ENCODE results near the gene RFT1.

- TF ChIP-seq CTCF (IDR thresholded peaks at IDR 0.05; ENCODE audit: insufficient read depth, low read length, poor library complexity, severe bottlenecking) (no peak), EZH2phosphoT487 (conservative IDR thresholded peaks at IDR 0.05; ENCODE audit: low read length) (no peak)
Observed at GRCh38 chr3:53038679-53039375, 91.4 kb downstream of the RFT1 start.
